Stimulated activated CD4-positive, alpha-beta T cell treated with anti-CD3 and anti-CD28 coated beads, Interleukin-2, amount 100 ng/mL, for 48 hours (primary cell): ENCODE measurements around the gene KANSL2.
A peak's percentile ranks its signal among the peaks of the same experiment; 100 is the strongest.
"Not testable (repeated sequence)": the region's sequence is repeated elsewhere in the genome, so short reads cannot be mapped to it uniquely, and the experiment has no call there.

Experiments used
- DNase-seq, 2 donors: peaks; one replicate each; pipeline ENCODE4 v3.0.0-alpha.2; 2020

The KANSL2 gene

DNA sequence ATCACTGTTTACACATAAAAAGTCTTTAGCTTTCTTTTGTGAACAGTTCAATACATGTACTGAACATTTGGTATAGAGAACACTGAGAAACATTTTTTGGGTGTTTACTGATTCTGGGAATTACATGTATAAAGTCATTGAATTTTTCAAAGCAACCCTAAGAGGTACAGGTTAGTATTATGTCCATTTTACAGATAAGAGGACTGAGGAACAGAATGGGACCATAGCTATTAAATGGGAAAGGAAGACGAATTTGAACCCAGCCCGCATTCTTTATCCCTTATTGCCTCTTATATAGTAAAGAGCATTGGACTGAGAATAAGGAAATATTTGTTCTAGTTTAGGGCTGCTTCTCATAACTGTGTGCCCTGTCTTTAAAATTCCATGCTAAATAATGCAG is 889 bp upstream of the KANSL2 start:
- no peak for DNase-seq

DNA sequence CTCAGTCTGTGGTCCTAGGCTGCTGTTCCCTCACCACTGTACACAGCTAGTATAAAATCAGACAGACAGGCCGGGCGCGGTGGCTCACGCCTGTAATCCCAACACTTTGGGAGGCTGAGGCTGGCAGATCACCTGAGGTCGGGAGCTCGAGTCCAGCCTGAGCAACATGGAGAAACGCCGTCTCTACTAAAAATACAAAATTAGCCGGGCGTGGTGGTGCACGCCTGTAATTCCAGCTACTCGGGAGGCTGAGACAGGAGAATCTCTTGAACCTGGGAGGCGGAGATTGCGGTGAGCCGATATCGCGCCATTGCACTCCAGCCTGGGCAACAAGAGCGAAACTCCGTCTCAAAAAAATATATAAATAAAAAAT is 481 bp upstream of the KANSL2 start:
- not testable (repeated sequence) for DNase-seq

DNA sequence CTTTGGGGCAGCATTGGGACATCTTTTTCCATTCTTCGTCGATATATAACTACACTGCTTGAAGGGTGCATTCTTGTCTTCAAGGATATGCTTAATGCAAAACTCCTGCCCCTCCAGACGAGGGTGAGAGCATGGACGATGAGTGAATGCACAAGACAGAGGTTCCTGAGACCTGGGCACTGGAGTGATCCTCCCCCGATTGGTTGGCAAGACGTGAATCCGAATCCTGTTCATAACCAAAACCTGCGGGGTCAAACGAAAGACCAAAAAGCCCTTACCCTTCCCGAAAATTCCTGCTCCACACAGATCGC is 684 bp downstream of the KANSL2 start:
- DNase-seq = peak in 1 of 2 donors; percentile 7

DNA sequence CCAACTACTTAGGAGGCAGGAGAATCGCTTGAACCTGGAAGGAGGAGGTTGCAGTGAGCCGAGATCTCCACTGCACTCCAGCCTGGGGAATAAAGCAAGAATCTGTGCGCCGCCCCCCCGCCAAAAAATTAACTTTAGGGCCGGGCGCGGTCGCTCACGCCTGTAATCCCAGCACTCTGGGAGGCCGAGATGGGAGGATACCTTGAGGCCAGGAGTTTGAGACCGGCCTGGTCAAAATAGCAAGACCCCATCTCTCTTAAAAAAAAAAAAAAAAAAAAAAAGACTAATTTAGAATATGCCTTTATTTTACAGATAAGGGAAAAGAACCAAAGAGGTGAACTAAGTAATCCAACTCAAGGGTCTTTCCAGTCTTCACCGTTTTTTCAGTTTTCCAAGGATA is 1.2 kb downstream of the KANSL2 start:
- no peak for DNase-seq

DNA sequence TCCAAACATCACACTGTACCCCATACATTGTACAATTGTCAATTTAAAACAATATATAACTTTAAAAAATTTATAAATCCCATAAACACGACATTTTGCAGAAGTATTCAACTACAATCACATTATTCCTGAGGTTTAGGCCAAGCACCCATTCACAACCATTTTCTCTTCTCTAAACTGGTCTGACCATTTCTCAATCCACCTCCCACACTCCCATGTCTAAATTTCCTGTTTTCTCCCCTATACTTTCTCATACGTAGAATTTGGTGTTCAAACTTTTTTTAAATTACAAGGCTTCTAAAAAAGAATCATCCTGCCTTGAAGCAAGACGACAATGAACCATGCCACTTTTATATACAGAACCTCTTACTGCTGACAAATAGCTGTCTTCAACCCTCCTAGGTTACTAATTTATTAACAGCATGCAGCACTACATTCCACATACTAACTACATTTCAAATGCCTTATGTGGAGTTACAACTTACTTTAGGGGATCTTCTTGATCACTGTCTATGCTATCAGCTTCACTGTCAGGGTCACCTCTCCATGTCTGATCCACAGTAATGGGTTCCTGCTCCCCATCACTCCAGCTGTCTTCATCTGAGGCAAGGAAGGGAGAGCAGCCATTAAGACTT is 3.4 kb downstream of the KANSL2 start:
- no peak for DNase-seq

DNA sequence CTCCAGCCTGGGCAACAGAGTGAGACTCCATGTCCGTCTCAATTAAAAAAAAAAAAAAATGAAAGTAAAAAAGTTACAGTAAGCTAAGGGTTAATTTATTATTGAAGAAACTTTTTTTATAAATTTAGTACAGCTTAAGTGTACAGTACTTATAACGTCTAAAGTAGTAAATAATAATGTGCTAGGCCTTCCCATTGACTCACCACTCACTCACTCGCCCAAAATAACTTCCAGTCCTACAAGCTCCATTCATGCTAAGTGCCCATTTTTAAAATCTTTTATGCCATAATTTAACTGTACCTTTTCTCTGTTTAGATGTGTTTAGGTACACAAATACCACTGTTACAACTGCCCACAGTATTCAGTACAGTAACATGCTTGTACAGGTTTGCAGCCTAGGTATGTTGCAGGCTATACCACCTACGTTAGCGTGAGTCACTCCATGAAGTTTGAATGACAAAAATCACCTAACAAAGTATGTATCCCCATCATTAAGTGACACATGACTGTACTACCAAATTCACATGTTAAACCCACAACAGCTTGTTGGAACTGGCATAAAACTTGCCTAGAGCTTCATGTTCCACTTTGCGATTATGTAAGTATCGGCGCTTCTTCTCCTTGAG is 10.7 kb downstream of the KANSL2 start:
- DNase-seq = no peak

DNA sequence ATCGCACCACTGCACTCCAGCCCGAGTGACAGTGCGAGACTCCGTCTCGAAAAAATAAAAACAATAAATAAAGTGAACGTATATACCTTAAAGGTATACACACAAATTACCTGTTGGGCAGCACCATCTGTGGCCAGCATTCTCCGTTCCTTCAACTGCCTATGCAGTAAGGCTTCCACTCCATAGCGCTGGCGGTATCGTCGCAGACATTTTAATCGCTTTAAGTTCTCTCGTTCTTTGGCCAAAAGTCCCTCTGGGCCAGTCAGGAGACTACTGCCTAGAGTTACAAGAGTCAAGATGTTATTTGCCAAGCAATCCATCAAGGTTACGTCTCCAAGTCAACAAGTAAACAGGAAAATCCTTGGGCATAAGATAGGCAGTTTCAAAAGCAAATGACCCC is 13.0 kb downstream of the KANSL2 start:
- no peak for DNase-seq

DNA sequence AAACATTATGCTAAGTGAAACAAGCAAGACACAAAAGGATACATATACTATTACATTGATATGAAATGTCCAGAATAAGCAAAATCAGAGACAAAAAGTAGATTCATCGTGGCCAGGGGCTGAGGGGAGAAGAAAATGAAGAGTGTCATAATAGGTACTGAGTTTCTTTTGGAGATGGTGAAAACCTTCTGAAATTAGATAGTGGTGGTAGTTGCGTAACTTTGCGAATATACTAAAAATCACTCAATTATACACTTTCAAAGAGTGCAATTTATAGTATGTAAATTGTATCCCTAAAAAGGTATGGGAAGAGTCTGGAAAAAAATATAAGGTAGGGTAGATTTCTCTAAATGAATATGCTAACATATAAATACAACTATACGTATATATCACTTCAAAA is 22.2 kb downstream of the KANSL2 start:
- no peak for DNase-seq

DNA sequence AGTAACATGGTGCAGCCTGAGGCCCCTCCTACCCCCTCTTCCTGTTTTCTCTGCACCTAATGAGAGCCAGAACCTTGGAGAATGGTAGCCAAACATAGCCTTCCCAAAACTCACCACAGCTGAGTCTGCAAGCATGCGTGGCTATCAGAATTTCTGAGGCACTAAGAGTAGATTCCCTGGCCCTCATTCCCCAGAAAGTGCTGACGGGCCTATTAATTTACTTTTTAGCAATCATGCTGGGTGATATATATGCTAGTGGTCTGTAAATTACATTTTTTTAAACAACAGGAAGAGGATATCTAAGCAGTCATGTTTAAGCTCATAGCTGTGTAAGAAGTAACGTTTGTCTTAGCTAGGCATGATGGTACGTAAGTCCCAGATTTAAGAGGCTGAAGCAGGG is 30.4 kb downstream of the KANSL2 start:
- DNase-seq = no peak

DNA sequence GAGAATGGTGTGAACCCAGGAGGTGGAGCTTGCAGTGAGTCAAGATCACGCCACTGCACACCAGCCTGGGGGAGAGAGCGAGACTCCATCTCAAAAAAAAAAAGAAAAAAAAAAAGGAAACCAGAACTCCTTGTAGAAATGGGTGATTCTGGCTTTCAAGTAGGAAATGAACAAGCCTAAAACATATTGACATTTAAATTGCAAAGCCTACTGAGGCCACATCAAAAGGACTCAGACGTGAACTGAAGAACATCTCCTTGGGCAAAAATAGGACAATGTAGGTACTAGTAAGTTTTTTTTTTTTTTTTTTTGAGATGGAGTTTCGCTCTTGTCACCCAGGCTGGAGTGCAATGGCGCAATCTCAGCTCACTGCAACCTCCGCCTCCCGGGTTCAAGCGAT is 36.7 kb downstream of the KANSL2 start:
- not testable (repeated sequence) for DNase-seq

DNA sequence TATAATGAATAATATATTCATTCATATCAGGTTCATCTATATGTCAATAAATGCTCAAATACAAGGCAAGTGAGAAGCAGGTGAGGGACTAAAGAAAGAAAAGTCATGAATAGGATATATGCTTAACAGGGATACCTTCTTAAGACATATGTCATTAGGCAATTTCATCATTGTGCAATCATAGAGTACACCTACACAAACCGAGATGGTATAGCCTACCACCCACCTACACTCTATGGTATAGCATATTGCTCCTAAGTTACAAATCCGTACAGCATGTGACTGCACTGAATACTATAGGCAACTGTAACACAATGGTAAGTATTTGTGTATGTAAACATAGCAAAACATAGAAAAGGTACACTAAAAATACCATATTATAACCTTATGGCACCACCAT is 39.0 kb downstream of the KANSL2 start:
- DNase-seq = no peak

DNA sequence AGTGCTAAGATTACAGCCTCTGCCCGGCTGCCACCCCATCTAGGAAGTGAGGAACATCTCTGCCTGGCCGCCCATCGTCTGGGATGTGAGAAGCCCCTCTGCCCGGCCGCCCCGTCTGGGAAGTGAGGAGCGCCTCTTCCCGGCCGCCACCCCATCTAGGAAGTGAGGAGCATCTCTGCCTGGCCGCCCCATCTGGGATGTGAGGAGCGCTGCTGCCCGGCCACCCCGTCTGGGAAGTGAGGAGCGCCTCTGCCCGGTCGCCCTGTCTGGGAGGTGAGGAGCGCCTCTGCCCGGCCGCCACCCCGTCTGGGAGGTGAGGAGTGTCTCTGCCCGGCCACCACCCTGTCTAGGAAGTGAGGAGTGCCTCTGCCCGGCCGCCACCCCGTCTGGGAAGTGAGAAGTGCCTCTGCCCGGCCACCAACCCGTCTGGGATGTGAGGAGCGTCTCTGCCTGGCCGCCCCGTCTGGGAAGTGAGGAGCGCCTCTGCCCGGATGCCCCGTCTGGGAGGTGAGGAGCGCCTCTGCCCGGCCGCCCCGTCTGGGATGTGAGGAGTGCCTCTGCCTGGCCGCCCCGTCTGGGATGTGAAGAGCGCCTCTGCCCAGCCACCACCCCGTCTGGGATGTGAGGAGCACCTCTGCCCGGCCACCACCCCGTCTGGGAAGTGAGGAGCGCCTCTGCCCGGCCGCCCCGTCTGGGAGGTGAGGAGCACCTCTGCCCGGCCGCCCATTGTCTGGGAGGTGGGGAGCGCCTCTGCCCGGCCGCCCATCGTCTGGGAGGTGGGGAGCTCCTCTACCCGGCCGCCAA is 40.1 kb downstream of the KANSL2 start:
- DNase-seq = not testable (repeated sequence)

DNA sequence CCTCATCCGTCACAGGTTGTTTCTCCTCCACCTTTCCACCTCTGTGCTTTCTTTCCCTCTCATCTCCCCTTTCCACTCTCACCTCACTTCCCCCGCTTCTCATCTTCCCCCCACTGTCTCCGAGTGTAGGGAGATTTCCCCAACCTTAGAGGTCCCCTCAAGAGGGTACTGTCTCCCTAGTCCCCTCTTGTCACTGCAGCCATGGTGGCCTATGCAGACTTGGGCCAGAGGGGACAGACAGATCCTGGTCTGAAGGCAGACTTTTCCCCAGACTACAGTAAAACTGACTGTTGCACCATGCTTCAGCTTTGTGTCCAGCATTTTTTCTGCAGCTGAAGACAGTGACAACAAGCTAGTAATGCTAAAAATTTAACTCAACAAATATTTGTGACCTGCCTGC is 41.2 kb downstream of the KANSL2 start:
- DNase-seq = no peak

DNA sequence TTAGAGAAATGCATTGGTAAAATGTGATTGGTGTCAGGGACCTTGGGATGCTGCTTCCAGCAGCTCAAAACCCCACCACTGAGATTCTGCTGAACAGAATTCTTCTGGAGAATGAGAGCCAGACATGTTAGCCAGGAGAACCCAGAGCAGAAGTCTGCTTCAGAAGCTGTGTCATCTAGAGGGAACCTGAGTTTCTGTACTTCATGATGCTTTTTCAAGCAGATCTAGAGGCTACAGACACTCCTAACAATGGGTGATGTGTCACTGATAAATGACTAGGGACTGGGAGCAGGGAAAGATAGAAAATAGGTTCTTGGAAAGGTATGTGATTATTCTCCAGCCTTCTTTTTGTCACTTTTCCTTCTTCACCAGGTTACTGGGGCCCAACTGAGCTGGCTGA is 41.6 kb downstream of the KANSL2 start:
- no peak for DNase-seq

DNA sequence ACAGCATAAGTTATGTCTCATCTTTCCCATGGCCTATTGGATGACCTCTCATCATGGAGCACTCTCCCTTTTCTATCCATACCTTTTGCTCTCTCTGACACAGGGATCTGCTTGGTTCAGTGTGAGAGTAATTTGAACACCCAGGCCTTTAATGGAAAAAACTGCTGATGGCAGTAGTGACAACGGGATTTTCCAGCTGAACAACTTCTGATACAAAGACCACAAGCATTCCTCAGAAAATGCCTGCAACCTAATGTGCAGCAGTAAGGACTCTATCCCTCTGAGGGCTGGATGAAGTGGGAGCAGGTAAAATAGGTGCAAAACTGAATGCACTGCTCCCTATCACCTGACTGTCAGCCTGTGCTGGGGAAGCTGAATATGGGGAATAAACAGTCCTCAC is 51.0 kb downstream of the KANSL2 start:
- DNase-seq = no peak

DNA sequence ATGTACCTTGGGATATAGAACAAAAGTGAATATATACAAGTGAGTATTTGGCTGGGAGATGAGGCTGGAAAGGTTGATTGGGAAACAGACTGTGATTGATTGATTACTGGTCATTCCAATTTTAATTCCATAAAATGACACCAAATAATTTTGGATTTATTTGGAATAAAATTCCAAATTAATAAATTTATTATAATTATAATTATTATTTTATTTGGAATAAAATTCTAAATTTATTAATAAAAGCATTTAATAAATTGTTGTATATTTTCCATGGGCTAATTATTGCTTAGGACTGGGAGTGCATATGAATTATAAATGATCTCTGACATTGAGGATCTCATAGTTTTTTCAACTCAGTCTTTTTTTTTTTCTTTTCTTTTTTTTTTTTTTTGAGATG is 51.7 kb downstream of the KANSL2 start:
- DNase-seq = no peak

DNA sequence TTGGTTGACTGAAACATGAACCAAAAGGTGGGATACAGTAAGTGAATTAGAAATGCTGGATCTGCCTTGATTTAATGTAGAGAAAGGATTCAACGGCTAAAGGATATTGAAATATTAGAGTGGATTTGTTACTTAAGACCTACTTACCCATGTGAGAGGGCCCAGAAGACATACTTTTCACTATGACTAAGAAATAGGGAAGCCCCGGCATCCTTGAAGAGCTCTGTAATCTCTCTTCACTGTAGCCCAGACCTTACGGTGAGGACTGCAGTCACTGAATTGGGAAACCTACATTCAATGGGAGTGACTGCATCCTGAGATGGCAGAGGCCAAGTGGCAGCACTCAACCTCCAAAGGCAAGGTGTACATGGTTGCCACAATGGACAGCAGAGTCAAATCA is 52.5 kb downstream of the KANSL2 start:
- no peak for DNase-seq

DNA sequence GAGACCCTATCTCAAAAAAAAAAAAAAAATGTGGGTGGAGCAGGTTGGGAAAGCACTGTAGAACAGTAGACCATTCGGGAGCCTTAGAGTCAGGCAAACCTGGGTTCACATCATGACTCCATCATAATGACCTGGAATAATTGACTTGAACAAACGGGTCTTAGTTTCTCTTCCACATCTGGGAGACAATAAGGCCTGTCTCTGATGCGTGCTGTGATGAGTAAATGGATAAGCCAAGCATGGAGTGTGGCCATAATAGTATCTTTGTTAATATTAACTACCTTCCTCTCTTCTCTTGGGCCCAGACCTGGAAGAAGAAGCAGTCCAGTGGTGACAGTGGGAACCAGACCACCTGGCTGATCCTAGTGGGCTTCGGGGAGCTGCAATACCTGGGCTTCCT is 54.5 kb downstream of the KANSL2 start:
- no peak for DNase-seq

DNA sequence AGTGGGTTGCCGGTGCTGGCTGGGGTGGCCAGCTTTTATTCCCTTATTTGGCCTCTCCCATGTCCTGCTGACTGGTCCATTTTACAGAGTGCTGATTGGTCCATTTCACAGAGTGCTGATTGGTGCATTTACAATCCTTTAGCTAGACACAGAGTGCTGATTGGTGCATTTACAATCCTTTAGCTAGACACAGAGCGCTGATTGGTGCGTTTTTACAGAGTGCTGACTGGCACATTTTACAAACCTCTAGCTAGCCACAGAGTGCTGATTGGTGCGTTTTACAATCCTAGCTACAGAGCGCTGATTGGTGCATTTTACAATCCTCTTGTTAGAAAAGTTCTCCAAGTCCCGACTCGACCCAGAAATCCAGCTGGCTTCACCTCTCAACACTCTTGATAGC is 59.0 kb downstream of the KANSL2 start:
- DNase-seq = not testable (repeated sequence)

DNA sequence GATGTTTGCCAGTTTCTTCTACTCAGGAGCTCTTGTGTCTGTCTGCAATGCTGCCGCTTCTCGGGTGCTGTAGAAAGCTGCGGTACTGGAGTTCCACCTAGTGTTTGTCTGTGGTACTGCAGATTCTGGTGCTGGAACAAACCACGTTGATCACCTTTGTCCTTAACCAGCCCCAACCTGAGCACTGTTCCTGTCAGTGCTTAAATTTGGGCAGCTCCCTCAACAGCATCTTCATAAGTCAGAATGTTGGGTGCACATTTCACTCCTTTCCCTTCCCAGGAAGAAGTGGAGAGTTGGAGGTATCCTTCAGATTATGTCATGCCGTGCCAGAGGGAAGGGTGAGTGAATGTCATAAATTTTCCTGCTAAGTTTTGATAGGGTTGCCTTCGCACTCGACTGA is 63.5 kb downstream of the KANSL2 start:
- peak; percentile 75 to 76 for DNase-seq

DNA sequence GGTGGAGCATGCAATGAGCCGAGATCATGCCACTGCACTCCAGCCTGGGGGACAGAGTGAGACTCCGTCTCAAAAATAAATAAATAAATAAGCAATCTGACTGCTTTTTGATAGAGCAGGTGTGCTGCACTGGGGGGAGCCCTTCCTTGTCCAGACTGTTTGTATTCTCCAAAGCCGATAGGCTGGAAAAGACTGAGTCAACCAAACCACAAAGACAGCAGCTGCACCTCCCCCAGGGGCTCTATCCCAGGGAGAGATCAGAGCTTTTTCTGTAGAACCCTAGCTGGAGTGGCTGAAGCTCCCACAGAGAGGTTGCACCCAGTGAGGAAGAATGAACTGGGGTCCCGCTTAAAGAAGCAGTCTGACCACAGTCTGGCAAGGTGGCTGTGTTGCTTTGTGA is 66.4 kb downstream of the KANSL2 start:
- no peak for DNase-seq

DNA sequence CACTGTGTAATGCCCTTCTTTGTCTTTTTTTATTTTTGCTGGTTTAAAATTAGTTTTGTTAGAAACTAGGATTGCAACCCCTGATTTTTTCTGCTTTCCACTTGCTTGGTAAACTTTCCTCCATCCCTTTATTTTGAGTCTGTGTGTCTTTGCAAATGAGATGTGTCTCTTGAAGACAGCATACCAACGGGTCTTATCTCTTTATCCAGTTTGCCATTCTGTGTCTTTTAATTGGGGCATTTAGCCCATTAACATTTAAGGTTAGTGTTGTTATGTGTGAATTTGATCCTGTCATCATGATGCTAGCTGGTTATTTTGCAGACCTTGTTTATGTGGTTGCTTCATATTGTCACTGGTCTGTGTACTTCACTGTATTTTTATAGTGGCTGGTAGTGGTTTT is 68.7 kb downstream of the KANSL2 start:
- DNase-seq = no peak
